Stimulated activated naive B cell treated with anti-CD40 and anti-IgM and Interleukin-4, amounts not matched to agents 10 μg/mL and 1 μg/mL and 100 μg/mL, for 72 hours (primary cell): ENCODE data around the gene PPL.

Experiments
- ATAC-seq, 2 donors: fragments of 150-1000 bp; cut with Tn5 transposase; replicated peaks; 2 replicates each; pipeline ENCODE4 v1.10.0; 2021; ENCODE audit warnings: moderate library complexity in 1 of 2
- DNase-seq: peaks from one replicate; pipeline ENCODE4 v3.0.0; 2021
- H3K27ac Mint-ChIP-seq: one replicate; pipeline ENCODE4 v1.8.0; 2022; ENCODE audit warnings: mild to moderate bottlenecking, mixed read lengths
- H3K27me3 Mint-ChIP-seq, 2 donors: one replicate each; pipeline ENCODE4 v1.8.0; 2022; ENCODE audit warnings: mixed read lengths in 2 of 2
- H3K36me3 Mint-ChIP-seq, 2 donors: one replicate each; pipeline ENCODE4 v1.8.0; 2022; ENCODE audit warnings: mixed read lengths in 2 of 2, mild to moderate bottlenecking in 1 of 2
- H3K4me1 Mint-ChIP-seq, 2 donors: one replicate each; pipeline ENCODE4 v1.8.0; 2022; ENCODE audit warnings: mixed read lengths in 2 of 2, mild to moderate bottlenecking in 1 of 2
- H3K4me3 Mint-ChIP-seq, 2 donors: one replicate each; pipeline ENCODE4 v1.8.0; 2022; ENCODE audit warnings: mild to moderate bottlenecking in 2 of 2, mixed read lengths in 2 of 2, moderate library complexity in 1 of 2
- H3K9me3 Mint-ChIP-seq, 2 donors: one replicate each; pipeline ENCODE4 v1.8.0; 2022; ENCODE audit warnings: mixed read lengths in 2 of 2, mild to moderate bottlenecking in 1 of 2

The PPL gene

GRCh38 chr16:4847774-4848587, 89.0 kb downstream of the PPL start:
- H3K27me3 Mint-ChIP-seq: no peaks in the 10 kb centered on the region
- ATAC-seq (peak; percentile 36 to 42), DNase-seq (peak; percentile 25)

GRCh38 chr16:4846901-4847773, 89.8 kb downstream of the PPL start, which contains the start of the genes GLYR1 and UBN1:
TSS of gene GLYR1 (minus strand) at chr16:4847288. CDS start at chr16:4847265, 23 bp downstream.
TSS of gene UBN1 (plus strand) at chr16:4847481. CDS start at chr16:4852918, 5,437 bp downstream.
- peaks cover 23 to 33% of the 10 kb centered on the region in 2 donors for H3K4me1 Mint-ChIP-seq
- peak within 1 kb of the TSS; percentile 99 for H3K27ac Mint-ChIP-seq
- H3K27me3 Mint-ChIP-seq: no peaks in the 10 kb centered on the region
- peak; percentile 89 to 92 for ATAC-seq
- DNase-seq: peak; percentile 99
- H3K36me3 Mint-ChIP-seq: peaks cover 19 to 20% of the 10 kb centered on the region in 2 donors
- no peaks in the 10 kb centered on the region for H3K9me3 Mint-ChIP-seq
- peak within 1 kb of the TSS; percentile 90 to 98 for H3K4me3 Mint-ChIP-seq

More at GRCh38 chr16:4847774-4848587, 89.0 kb downstream of the PPL start:
- Mint-ChIP-seq H3K4me1 (peaks cover 25 to 33% of the 10 kb centered on the region in 2 donors), H3K27ac (peak overlapping the region; percentile 92), H3K4me3 (peak overlapping the region; percentile 76 to 98), H3K9me3 (no peaks in the 10 kb centered on the region), H3K36me3 (peaks cover 19 to 21% of the 10 kb centered on the region in 2 donors)

- H3K27me3 Mint-ChIP-seq: no peaks in the 10 kb centered on the region
- DNase-seq (peak; percentile 46), ATAC-seq (peak; percentile 24 to 26)
- H3K9me3 Mint-ChIP-seq: no peaks in the 10 kb centered on the region
- peaks cover 19 to 20% of the 10 kb centered on the region in 2 donors for H3K36me3 Mint-ChIP-seq
- peak overlapping the region; percentile 92 for H3K27ac Mint-ChIP-seq
- H3K4me1 Mint-ChIP-seq: peaks cover 21 to 31% of the 10 kb centered on the region in 2 donors
- H3K4me3 Mint-ChIP-seq: peak overlapping the region; percentile 86 to 98
Observed at GRCh38 chr16:4846503-4846900, 90.4 kb downstream of the PPL start.

DNA sequence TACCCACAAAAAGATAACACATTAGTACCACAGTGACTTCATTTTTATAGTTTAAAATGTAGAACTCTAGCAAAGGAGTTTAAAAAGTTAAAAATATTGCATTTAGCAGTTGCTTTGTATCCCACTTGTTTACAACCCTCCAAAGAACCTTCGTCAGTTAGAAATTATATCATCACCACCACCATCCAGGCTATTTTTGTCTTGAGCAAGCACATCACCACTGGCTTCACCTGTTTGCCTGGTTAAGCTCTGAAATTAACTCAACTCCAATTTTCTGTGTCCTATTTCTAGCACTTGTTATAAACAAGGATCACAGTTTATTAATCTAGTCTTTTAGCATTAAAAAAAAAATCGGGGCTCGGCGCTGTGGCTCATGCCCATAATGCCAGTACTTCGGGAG, 96.0 kb downstream of the PPL start:
- Mint-ChIP-seq H3K27me3 (no peaks in the 10 kb centered on the region), H3K4me1 (peaks cover 5 to 24% of the 10 kb centered on the region in 2 donors), H3K27ac (peak overlapping the region; percentile 47), H3K4me3 (no peak overlapping the region), H3K9me3 (no peaks in the 10 kb centered on the region), H3K36me3 (peaks cover 43 to 55% of the 10 kb centered on the region in 2 donors)
- no peak for DNase-seq
- ATAC-seq: no peak

GRCh38 chr16:4839942-4840341, 97.0 kb downstream of the PPL start:
- no peak for DNase-seq
- peaks cover 0 to 16% of the 10 kb centered on the region in 2 donors for H3K4me1 Mint-ChIP-seq
- H3K36me3 Mint-ChIP-seq: peaks cover 40 to 49% of the 10 kb centered on the region in 2 donors
- no peak overlapping the region for H3K4me3 Mint-ChIP-seq
- ATAC-seq: no peak
- no peaks in the 10 kb centered on the region for H3K9me3 Mint-ChIP-seq
- no peak overlapping the region for H3K27ac Mint-ChIP-seq
- H3K27me3 Mint-ChIP-seq: no peaks in the 10 kb centered on the region

- H3K36me3 Mint-ChIP-seq: peaks cover 42 to 48% of the 10 kb centered on the region in 2 donors
- H3K4me3 Mint-ChIP-seq: no peak overlapping the region
- H3K27me3 Mint-ChIP-seq: no peaks in the 10 kb centered on the region
- H3K27ac Mint-ChIP-seq: peak overlapping the region; percentile 42
- H3K4me1 Mint-ChIP-seq: peaks cover 0 to 28% of the 10 kb centered on the region in 2 donors
- no peaks in the 10 kb centered on the region for H3K9me3 Mint-ChIP-seq
- ATAC-seq (no peak), DNase-seq (no peak)
Observed at GRCh38 chr16:4837733-4838501, 99.0 kb downstream of the PPL start.

GRCh38 chr16:4836727-4837126, 100.2 kb downstream of the PPL start:
- DNase-seq: no peak
- Mint-ChIP-seq H3K36me3 (peaks cover 49 to 55% of the 10 kb centered on the region in 2 donors), H3K27me3 (no peaks in the 10 kb centered on the region), H3K4me1 (peaks cover 0 to 33% of the 10 kb centered on the region in 2 donors), H3K4me3 (no peak overlapping the region), H3K27ac (no peak overlapping the region), H3K9me3 (no peaks in the 10 kb centered on the region)
- no peak for ATAC-seq

DNA sequence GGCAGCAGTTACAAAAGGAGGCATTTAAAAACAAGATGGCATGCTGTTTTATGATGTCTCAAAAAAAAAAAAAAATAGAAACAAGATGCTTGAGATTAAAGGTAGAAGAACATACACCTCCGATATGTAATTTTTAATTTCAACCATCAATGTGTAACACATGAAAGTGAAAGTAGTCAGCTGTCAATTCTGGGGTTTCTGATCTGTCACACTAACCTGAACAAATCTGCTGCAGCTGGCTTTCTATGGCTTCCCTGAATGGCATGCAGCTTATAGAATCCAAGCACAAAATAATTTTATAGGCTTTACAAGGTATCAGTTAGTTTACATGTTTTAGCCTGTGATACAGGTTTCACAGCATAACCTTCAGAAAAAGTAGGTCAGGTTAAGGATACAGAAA, 103.4 kb downstream of the PPL start:
- Mint-ChIP-seq H3K9me3 (no peaks in the 10 kb centered on the region), H3K4me1 (peaks cover 0 to 29% of the 10 kb centered on the region in 2 donors), H3K36me3 (peaks cover 47 to 58% of the 10 kb centered on the region in 2 donors), H3K27me3 (no peaks in the 10 kb centered on the region), H3K4me3 (no peak overlapping the region), H3K27ac (no peak overlapping the region)
- DNase-seq (no peak), ATAC-seq (peak in 1 of 2 donors; percentile 33)

DNA sequence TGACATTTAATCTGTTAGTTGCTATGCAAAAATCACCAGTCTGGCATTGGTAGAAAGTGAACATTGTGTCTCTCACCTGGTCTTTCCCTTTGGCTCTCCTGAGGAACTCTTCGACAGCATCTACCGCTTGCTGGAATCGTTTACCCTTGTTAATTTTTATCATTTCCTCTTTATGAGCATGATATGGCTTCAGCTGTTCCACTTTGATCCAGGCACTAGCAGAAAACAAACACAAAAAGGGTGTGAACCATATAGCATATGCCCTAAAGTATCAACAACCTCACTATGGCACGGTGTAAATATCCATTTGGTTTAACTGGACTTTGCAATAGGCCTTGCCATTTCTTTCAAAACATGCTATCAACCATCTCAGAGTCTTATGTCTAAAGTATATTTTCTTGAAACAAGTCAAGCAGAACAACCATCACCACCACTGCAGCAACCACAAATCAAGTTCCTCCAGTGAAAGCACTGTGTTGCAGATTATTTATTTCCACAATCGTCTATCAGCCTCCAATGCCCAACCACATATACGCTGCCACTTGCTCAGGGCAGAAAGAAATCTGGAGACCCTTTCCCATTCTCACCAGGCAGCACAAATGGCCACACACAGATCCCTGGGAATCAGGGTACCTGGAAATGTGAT, 104.1 kb downstream of the PPL start:
- H3K36me3 Mint-ChIP-seq: peaks cover 42 to 58% of the 10 kb centered on the region in 2 donors
- DNase-seq: no peak
- no peak overlapping the region for H3K27ac Mint-ChIP-seq
- ATAC-seq: no peak
- H3K27me3 Mint-ChIP-seq: no peaks in the 10 kb centered on the region
- peaks cover 0 to 22% of the 10 kb centered on the region in 2 donors for H3K4me1 Mint-ChIP-seq
- no peaks in the 10 kb centered on the region for H3K9me3 Mint-ChIP-seq
- H3K4me3 Mint-ChIP-seq: no peak overlapping the region
